Activated CD8-positive, alpha-beta T cell treated with anti-CD3 and anti-CD28 coated beads for 36 hours (primary cell): Measurements from ENCODE around the gene TMEM120B. TPM values are rescaled to one million over a fixed set of nuclear protein-coding genes. Genes with fewer than 3 reads are reported as not detected.

Source experiments
- ATAC-seq: fragments of 200-7000 bp; cut with Tn5 transposase; one replicate; pipeline ENCODE4 v1.10.0; 2021; ENCODE audit warnings: mild to moderate bottlenecking, moderate library complexity
- CTCF ChIA-PET: fragments of 350-600 bp; sonication (Branson Sonifier 250); formaldehyde crosslinking; loops from one replicate; lab custom pipeline; 2021; ENCODE audit warnings: antibody characterized with exemption; lab: Charles Lee
- POLR2A ChIA-PET: fragments of 350-600 bp; sonication (Branson Sonifier 250); formaldehyde crosslinking; loops from one replicate; lab custom pipeline; 2021; ENCODE audit warnings: antibody characterized with exemption; lab: Charles Lee
- DNase-seq: peaks from one replicate; pipeline ENCODE4 v3.0.0-alpha.2; 2020
- H3K27ac Mint-ChIP-seq: one replicate; pipeline ENCODE4 v1.8.0; 2021; ENCODE audit warnings: mild to moderate bottlenecking, mixed read lengths
- H3K27me3 Mint-ChIP-seq: one replicate; pipeline ENCODE4 v1.8.0; 2021; ENCODE audit warnings: mixed read lengths
- H3K36me3 Mint-ChIP-seq: one replicate; pipeline ENCODE4 v1.8.0; 2021; ENCODE audit warnings: low read depth, mixed read lengths
- H3K4me1 Mint-ChIP-seq: one replicate; pipeline ENCODE4 v1.8.0; 2021; ENCODE audit warnings: low read depth, mixed read lengths
- H3K4me3 Mint-ChIP-seq: one replicate; pipeline ENCODE4 v1.8.0; 2021; ENCODE audit warnings: mild to moderate bottlenecking, moderate library complexity, mixed read lengths
- H3K9me3 Mint-ChIP-seq: one replicate; pipeline ENCODE4 v1.8.0; 2021; ENCODE audit warnings: mixed read lengths
- intact Hi-C: fragments of 100-400 bp; cut with micrococcal nuclease; formaldehyde crosslinking; loops from one replicate; pipeline ENCODE4 v1.10.0; 2022
- total RNA-seq, 2 experiments: library from RNA; stranded (reverse); gene quantifications; one replicate each; pipeline ENCODE4 v1.2.3, GENCODE V29; 2021
- TF ChIP-seq, protein P1 (sequence below): fragments of 200-600 bp; IDR thresholded peaks from one replicate; pipeline ENCODE4 v1.8.0; 2022; ENCODE audit warnings: antibody characterized with exemption, mild to moderate bottlenecking

The TMEM120B gene
- total RNA-seq, 2 experiments from 2014 or later: 11.7 to 12.7 TPM

DNA sequence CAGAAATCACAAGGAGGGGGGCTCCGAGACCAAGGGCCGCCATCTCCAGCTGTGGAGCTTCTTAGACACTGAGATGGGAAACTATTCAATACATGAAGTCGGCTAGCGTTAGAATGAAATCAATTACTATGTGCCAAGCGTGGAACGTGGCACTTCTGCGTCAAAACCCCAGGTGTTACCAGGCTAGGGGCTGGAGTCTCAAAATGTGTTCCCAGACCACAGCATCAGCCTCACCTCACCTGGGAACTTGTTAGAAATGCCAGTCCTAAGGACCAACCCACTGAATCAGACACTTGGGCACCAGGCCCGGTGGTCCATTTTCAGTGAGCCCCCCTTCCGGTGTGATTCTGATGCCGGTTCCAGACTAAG is 86.2 kb downstream of the TMEM120B start:
- DNase-seq (no peak), ATAC-seq (no peak)
- TF ChIP-seq, protein P1, sequence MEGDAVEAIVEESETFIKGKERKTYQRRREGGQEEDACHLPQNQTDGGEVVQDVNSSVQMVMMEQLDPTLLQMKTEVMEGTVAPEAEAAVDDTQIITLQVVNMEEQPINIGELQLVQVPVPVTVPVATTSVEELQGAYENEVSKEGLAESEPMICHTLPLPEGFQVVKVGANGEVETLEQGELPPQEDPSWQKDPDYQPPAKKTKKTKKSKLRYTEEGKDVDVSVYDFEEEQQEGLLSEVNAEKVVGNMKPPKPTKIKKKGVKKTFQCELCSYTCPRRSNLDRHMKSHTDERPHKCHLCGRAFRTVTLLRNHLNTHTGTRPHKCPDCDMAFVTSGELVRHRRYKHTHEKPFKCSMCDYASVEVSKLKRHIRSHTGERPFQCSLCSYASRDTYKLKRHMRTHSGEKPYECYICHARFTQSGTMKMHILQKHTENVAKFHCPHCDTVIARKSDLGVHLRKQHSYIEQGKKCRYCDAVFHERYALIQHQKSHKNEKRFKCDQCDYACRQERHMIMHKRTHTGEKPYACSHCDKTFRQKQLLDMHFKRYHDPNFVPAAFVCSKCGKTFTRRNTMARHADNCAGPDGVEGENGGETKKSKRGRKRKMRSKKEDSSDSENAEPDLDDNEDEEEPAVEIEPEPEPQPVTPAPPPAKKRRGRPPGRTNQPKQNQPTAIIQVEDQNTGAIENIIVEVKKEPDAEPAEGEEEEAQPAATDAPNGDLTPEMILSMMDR: no peak
- intact Hi-C loops: no loop called here
- no peaks in the 10 kb centered on the region for H3K9me3 Mint-ChIP-seq
- H3K36me3 Mint-ChIP-seq: peaks cover 28% of the 10 kb centered on the region
- ChIA-PET POLR2A (interaction anchor here (1.3 to 30.9 kb wide), 3 partner anchors 2 to 95 kb away, joined by 3 to 683 read pairs (median 683); partner anchors contain the start of genes RHOF and SETD1B), CTCF (interaction anchor here (1.0 to 15.4 kb wide), 5 partner anchors 8 to 107 kb away, joined by 3 to 698 read pairs (median 102); partner anchors contain the start of genes PSMD9 and SETD1B)
- H3K4me3 Mint-ChIP-seq: peak overlapping the region; percentile 81
- no peaks in the 10 kb centered on the region for H3K27me3 Mint-ChIP-seq
- peak overlapping the region; percentile 85 for H3K27ac Mint-ChIP-seq
- peaks cover 37% of the 10 kb centered on the region for H3K4me1 Mint-ChIP-seq

DNA sequence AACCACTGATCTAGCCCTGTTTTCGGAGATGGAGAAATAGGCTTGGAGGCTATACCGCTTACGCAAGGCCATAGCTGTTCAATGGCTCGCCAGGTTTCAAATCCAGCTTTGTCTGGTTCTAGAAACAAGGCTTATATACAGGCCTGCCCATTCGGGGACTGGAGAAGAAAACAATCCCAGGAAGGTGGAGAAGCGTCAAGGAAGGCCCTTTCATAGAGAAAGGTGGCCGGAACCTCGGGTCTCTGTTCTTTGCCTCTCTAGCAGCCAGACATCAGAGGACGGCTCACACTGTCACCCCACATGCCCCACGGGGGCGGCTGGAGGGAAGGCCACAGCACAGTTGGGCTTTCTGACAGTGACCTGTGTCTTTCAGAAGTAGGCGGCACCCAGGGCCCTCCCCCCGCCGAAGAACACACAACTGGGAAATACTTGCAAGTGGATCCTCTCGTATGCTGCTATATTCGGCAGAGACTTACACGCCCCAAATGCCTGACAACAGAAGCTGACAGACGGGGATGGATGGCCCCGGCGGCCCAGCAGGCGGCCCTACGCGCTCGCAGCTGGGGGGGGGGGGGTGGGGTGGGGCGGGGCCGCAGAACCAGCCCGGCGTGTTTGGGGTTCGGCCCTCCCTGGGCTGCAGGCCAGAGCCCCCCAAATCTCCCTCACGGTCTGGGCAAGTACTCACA is 86.7 kb downstream of the TMEM120B start:
- Mint-ChIP-seq H3K27me3 (no peaks in the 10 kb centered on the region), H3K27ac (peak overlapping the region; percentile 91), H3K9me3 (no peaks in the 10 kb centered on the region), H3K4me3 (peak overlapping the region; percentile 81), H3K36me3 (peaks cover 28% of the 10 kb centered on the region), H3K4me1 (peaks cover 36% of the 10 kb centered on the region)
- intact Hi-C loops: no loop called here
- ChIA-PET CTCF (interaction anchor here (1.7 to 15.4 kb wide), 3 partner anchors 8 to 89 kb away, joined by 13 to 698 read pairs (median 420); partner anchors contain the start of genes PSMD9 and SETD1B), POLR2A (interaction anchor here (0.6 to 30.9 kb wide), 5 partner anchors 2 to 172 kb away, joined by 3 to 683 read pairs (median 4); partner anchors contain the start of genes RHOF and SETD1B)
- DNase-seq (peak; percentile 79), ATAC-seq (peak; percentile 12)
- TF ChIP-seq, protein P1: no peak

DNA sequence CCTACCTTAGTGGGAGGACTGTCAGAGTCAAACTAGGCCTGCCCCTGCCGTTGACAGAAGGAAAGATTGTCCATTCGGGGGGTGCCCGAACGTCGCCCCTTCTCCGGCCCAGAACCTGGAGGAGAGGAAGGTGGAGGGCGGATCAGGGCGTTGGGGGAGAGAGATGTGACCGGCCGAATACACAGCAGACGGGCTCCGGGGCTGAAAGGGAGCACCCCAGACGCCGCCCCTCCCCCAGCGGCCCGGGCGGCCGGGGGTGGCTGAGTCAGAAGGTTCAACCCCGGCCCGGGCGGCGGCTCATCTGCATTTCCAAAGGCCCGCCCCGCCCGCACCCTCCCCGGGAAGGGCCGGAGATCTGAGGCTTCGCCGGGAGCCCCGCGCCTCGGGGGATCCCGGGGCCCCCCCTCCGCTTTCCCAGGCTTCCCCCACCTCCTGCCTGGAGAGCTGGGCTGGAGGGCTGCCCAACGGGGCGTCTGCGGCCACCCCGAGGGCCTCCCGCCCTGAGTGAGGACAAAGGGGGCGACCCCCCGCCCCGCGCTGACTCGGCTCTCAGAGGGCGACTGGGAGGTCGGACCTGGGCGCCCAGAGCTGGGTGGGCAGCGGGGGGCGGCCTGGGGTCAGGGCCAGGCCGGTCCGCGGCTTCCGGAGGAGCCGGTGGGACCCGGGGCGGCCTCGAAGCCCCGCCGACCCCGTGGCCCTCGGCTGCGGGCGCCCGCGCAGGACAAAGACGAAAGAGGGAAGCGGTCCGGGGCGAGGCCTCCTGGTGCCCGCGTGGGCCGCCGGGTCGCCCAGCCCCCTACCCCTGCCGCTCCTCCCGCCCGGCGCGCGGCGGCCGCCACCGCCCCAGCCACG is 87.5 kb downstream of the TMEM120B start:
- H3K27me3 Mint-ChIP-seq: no peaks in the 10 kb centered on the region
- POLR2A ChIA-PET: interaction anchor here (0.6 to 30.9 kb wide), 7 partner anchors 1 to 173 kb away, joined by 3 to 683 read pairs (median 4); partner anchors contain the start of genes ORAI1, PSMD9, RHOF and SETD1B
- no peaks in the 10 kb centered on the region for H3K9me3 Mint-ChIP-seq
- TF ChIP-seq, protein P1: no peak
- peak overlapping the region; percentile 81 for H3K4me3 Mint-ChIP-seq
- intact Hi-C loops: no loop called here
- H3K36me3 Mint-ChIP-seq: peaks cover 30% of the 10 kb centered on the region
- peaks cover 30% of the 10 kb centered on the region for H3K4me1 Mint-ChIP-seq
- peak overlapping the region; percentile 91 for H3K27ac Mint-ChIP-seq
- CTCF ChIA-PET: interaction anchor here (1.9 to 15.4 kb wide), 4 partner anchors 4 to 21 kb away, joined by 6 to 698 read pairs (median 559); partner anchors contain the start of genes RHOF and SETD1B
- DNase-seq (peak; percentile 90), ATAC-seq (peak; percentile 40)

DNA sequence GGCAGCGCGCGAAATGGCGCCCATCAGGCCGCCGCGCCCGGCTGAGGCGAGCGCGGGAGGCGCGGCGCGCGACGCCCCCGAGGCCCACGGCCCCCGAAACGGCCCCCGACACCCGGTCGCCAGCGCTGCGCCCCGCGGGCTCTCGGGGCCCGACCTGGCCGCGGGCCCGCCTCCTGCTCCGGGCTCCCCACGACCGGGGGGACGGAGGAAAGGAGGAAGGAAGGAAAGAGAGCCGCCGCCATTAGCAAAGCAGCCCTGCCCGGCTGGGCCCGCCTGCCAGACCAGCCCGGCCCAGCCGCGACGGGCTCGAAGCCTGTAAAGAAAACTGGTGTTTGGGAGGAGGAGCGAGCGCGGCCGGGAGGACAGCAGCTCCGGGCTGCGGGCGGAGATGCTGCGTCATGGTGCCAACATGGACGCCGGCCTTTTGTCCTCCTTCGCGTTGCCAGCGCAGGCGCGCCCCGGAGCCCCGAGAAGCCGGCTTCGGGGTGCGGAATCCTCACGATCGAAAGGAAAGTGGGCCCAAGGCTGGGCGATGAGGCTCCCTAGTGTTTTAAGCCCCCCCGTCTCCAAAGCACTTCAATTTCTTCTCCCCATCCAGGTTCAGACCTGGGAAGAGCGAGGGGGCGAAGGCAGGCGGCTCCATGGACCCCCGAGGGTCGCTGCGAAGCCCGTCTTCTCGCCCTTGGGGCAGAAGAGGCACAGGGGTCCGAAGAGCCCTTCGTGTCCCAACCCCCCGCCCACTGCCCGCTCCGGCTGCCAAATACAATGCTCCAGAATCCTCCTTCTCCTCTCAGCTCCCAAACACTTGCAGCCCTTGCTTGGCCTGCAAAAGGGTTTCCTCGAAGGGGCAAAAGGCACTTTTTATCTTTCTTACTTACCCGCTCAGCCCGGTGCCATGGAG is 88.4 kb downstream of the TMEM120B start:
- H3K9me3 Mint-ChIP-seq: no peaks in the 10 kb centered on the region
- intact Hi-C loops: no loop called here
- H3K4me3 Mint-ChIP-seq: peak overlapping the region; percentile 83

More for the DNA sequence above, 88.4 kb downstream of the TMEM120B start:
- POLR2A ChIA-PET: interaction anchor here (1.0 to 30.9 kb wide), 9 partner anchors 0 to 700 kb away, joined by 3 to 683 read pairs (median 4); partner anchors contain the start of genes ORAI1, PSMD9, RHOF and SETD1B
- peaks cover 25% of the 10 kb centered on the region for H3K4me1 Mint-ChIP-seq
- CTCF ChIA-PET: interaction anchor here (1.2 to 15.4 kb wide), 6 partner anchors 4 to 88 kb away, joined by 3 to 698 read pairs (median 10); partner anchors contain the start of genes PSMD9, RHOF and SETD1B
- DNase-seq (peak; percentile 83), ATAC-seq (peak; percentile 9)
- TF ChIP-seq, protein P1: no peak
- H3K27me3 Mint-ChIP-seq: no peaks in the 10 kb centered on the region
- peak overlapping the region; percentile 99 for H3K27ac Mint-ChIP-seq
- H3K36me3 Mint-ChIP-seq: peaks cover 35% of the 10 kb centered on the region
